ENCODE data around the gene CERK. TPM values are rescaled to one million over a fixed set of nuclear protein-coding genes. Genes with fewer than 3 reads are reported as not detected.

The CERK gene
- polyA plus RNA-seq, 1 of the 3 experiments (the other 2 are of a cell fraction) = 32.6 TPM

DNA sequence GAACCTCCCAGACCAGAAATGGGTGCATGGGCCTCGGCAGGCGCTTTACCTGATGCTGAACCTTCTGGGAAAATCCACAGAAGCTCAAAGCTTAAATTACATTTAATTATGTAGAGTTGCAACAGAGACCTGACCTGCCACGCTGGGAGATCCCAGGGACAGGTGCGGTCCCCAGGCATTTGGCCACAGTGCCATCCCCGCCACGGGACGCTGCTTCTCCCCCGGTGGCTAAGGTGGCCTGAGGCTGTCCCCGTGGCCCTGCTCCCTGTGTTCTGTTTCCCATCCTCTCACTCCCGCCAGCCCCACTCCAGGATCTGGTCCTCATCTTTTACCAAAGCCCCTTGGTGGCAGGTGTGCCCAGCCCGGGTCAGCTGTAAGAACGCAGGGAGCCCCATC, 78.3 kb downstream of the CERK start:
- H3K27me3 ChIP-seq (ENCODE audit: insufficient read depth) = no peaks in the 10 kb centered on the region
- H4K20me1 ChIP-seq (ENCODE audit: insufficient read depth) = peaks cover 5% of the 10 kb centered on the region; the same call in 1 of the 2 replicates
- no peaks in the 10 kb centered on the region for H3K79me2 ChIP-seq (ENCODE audit: insufficient read depth)
- DNase-seq = no peak
- H3F3A ChIP-seq (replicated peaks; ENCODE audit: insufficient read depth) = no peaks in the 10 kb centered on the region
- H3K27ac ChIP-seq (ENCODE audit: low read depth in 2 of 2, low read length in 1 of 2) = peak overlapping the region in 1 of 2 experiments; percentile 77; a peak in 1 of 4 replicates
- no peak overlapping the region for H3K4me2 ChIP-seq
- no peaks in the 10 kb centered on the region for H3K9me3 ChIP-seq
- no peak overlapping the region for H3K4me3 ChIP-seq (ENCODE audit: low read depth in 2 of 2, low read length in 1 of 2)
- H3K9me2 ChIP-seq = no peaks in the 10 kb centered on the region
- H2AFZ ChIP-seq (ENCODE audit: low read depth) = no peak overlapping the region
- POLR2A ChIA-PET = no interaction called here
- peaks cover 0 to 50% of the 10 kb centered on the region in 2 experiments; a peak in 2 of 4 replicates for H3K4me1 ChIP-seq (ENCODE audit: control insufficient read depth in 1 of 2, insufficient read depth in 2 of 2, low read depth in 1 of 2, low read length in 1 of 2)
- WGBS (ENCODE audit: low lambda C conversion rate) = 89% methylated on average over 11 of the region's 12 CpGs
- H3K36me3 ChIP-seq (replicated peaks in 1 of 2; ENCODE audit: control insufficient read depth in 1 of 2, insufficient read depth in 2 of 2, low read length in 1 of 2) = no peaks in the 10 kb centered on the region
- TF ChIP-seq, protein P1, sequence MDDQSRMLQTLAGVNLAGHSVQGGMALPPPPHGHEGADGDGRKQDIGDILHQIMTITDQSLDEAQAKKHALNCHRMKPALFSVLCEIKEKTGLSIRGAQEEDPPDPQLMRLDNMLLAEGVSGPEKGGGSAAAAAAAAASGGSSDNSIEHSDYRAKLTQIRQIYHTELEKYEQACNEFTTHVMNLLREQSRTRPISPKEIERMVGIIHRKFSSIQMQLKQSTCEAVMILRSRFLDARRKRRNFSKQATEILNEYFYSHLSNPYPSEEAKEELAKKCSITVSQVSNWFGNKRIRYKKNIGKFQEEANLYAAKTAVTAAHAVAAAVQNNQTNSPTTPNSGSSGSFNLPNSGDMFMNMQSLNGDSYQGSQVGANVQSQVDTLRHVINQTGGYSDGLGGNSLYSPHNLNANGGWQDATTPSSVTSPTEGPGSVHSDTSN (IDR thresholded peaks at IDR 0.05) = no peak
- TF ChIP-seq MXI1 (IDR thresholded peaks at IDR 0.05; ENCODE audit: low read depth, low read length) (no peak), REST (IDR thresholded peaks at IDR 0.05; ENCODE audit: low read depth, low read length) (no peak), MEF2A (IDR thresholded peaks at IDR 0.05; ENCODE audit: borderline replicate concordance, low read depth) (no peak), NRF1 (IDR thresholded peaks at IDR 0.05; ENCODE audit: low read depth, low read length) (no peak), FOSL2 (IDR thresholded peaks at IDR 0.05; ENCODE audit: borderline replicate concordance, low read depth) (no peak), EZH2phosphoT487 (IDR thresholded peaks at IDR 0.05; ENCODE audit: borderline replicate concordance, low read depth) (no peak)
- TF ChIP-seq, protein P2, sequence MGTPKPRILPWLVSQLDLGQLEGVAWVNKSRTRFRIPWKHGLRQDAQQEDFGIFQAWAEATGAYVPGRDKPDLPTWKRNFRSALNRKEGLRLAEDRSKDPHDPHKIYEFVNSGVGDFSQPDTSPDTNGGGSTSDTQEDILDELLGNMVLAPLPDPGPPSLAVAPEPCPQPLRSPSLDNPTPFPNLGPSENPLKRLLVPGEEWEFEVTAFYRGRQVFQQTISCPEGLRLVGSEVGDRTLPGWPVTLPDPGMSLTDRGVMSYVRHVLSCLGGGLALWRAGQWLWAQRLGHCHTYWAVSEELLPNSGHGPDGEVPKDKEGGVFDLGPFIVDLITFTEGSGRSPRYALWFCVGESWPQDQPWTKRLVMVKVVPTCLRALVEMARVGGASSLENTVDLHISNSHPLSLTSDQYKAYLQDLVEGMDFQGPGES (IDR thresholded peaks at IDR 0.05; ENCODE audit: low read depth, low read length) = no peak
- no peak overlapping the region for H3K9ac ChIP-seq
- CTCF ChIA-PET = interaction anchor here (0.7 to 2.7 kb wide), 17 partner anchors 10 to 304 kb away, joined by 3 to 15 read pairs (median 3); partner anchors contain the start of gene GRAMD4

- POLR2A ChIA-PET = no interaction called here
- H3K4me1 ChIP-seq (ENCODE audit: control insufficient read depth in 1 of 2, insufficient read depth in 2 of 2, low read depth in 1 of 2, low read length in 1 of 2) = peaks cover 0 to 50% of the 10 kb centered on the region in 2 experiments; a peak in 2 of 4 replicates
- CTCF ChIA-PET = interaction anchor here (0.7 to 2.7 kb wide), 14 partner anchors 10 to 96 kb away, joined by 3 to 15 read pairs (median 3); partner anchors contain the start of gene GRAMD4
- TF ChIP-seq MEF2A (IDR thresholded peaks at IDR 0.05; ENCODE audit: borderline replicate concordance, low read depth) = no peak
- no peak for TF ChIP-seq CHD2 (IDR thresholded peaks at IDR 0.05; ENCODE audit: low read length, partially characterized antibody)
- no peak for TF ChIP-seq FOXJ3 (CRISPR knock-in tag; IDR thresholded peaks at IDR 0.05)
- TF ChIP-seq NFIC (IDR thresholded peaks at IDR 0.05; ENCODE audit: borderline replicate concordance) = no peak
- no peak for TF ChIP-seq ZBTB33 (IDR thresholded peaks at IDR 0.05; ENCODE audit: borderline replicate concordance, low read depth)
- TF ChIP-seq EP300 (IDR thresholded peaks at IDR 0.05; ENCODE audit: borderline replicate concordance in 1 of 2, low read depth in 1 of 2, low read length in 1 of 2) = no peak
- no peak for TF ChIP-seq TCF12 (IDR thresholded peaks at IDR 0.05)
- TF ChIP-seq ELF1 (IDR thresholded peaks at IDR 0.05) = no peak
- TF ChIP-seq RXRA (IDR thresholded peaks at IDR 0.05; ENCODE audit: borderline replicate concordance, low read depth) = no peak
- TF ChIP-seq SMC3 (IDR thresholded peaks at IDR 0.05; ENCODE audit: low read depth, low read length) = no peak
- TF ChIP-seq GABPA (IDR thresholded peaks at IDR 0.05; ENCODE audit: low read depth) = no peak
Measured at GRCh38 chr22:46659059-46659790, 78.8 kb downstream of the CERK start.

More at GRCh38 chr22:46659059-46659790, 78.8 kb downstream of the CERK start:
- no peak for DNase-seq
- H3K9ac ChIP-seq = no peak overlapping the region
- no peaks in the 10 kb centered on the region for H3K9me2 ChIP-seq
- WGBS (ENCODE audit: low lambda C conversion rate) = 94% methylated on average over 14 of the region's 14 CpGs
- H3F3A ChIP-seq (replicated peaks; ENCODE audit: insufficient read depth) = no peaks in the 10 kb centered on the region
- H4K20me1 ChIP-seq (ENCODE audit: insufficient read depth) = peaks cover 5% of the 10 kb centered on the region; the same call in 1 of the 2 replicates
- no peak overlapping the region for H2AFZ ChIP-seq (ENCODE audit: low read depth)
- no peak overlapping the region for H3K4me3 ChIP-seq (ENCODE audit: low read depth in 2 of 2, low read length in 1 of 2)
- H3K9me3 ChIP-seq = no peaks in the 10 kb centered on the region
- H3K27me3 ChIP-seq (ENCODE audit: insufficient read depth) = no peaks in the 10 kb centered on the region
- no peak overlapping the region for H3K27ac ChIP-seq (ENCODE audit: low read depth in 2 of 2, low read length in 1 of 2)
- no peak overlapping the region for H3K4me2 ChIP-seq
- no peaks in the 10 kb centered on the region for H3K36me3 ChIP-seq (replicated peaks in 1 of 2; ENCODE audit: control insufficient read depth in 1 of 2, insufficient read depth in 2 of 2, low read length in 1 of 2)
- H3K79me2 ChIP-seq (ENCODE audit: insufficient read depth) = no peaks in the 10 kb centered on the region
